ENCODE measurements around the gene NUDT8. TPM values are rescaled to one million over a fixed set of nuclear protein-coding genes. Genes with fewer than 3 reads are reported as not detected.
"Not testable (repeated sequence)": the region's sequence is repeated elsewhere in the genome, so short reads cannot be mapped to it uniquely, and the experiment has no call there.

The NUDT8 gene
- total RNA-seq, 1 experiment from 2014 or later = 25.5 TPM

DNA sequence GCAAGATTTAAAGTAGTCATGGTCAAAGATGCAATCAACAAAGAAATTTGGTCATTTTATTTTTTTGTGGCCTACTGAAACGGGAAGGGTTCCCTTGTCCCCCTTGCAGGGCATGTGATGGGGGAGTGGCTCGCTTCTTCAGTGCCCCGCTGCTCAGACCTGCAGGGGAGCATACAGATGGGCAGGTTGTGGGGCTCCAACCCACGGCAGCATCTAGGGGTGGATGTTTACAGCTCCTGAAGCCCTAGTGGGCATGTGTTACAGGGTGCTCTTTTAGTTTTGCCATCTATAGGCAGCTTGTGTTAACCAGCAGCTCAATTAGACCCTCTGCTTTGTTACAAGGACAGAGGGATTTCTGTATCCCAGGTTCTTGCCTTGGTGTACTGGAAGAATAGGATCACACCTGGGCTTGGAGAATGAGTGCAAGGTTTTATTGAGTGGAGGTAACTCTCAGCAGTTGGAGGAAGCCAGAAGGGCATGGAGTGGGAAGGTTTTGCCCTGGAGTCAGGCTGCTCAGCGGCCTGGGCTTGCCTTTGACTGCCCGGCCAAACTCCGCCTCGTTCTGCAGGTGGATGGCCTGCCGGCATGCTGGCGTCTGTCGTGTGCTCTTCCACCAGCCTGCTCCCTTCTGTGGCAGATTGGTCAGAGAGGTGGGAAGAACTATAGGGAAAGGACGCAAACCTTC, 36.7 kb downstream of the NUDT8 start:
- no peak overlapping the region for H3K27ac ChIP-seq
- ChIA-PET POLR2A (ENCODE audit: unreplicated experiment) (interaction anchor here (0.6 to 0.7 kb wide), 2 partner anchors 55 to 98 kb away, joined by 3 to 4 read pairs; no protein-coding TSS in a partner anchor), CTCF (interaction anchor here (0.6 kb wide), 1 partner anchor 162 kb away, joined by 3 read pairs; no protein-coding TSS in a partner anchor)
- TF ChIP-seq EZH2 (IDR thresholded peaks at IDR 0.05; ENCODE audit: low read depth) = no peak
- TF ChIP-seq, protein P1, sequence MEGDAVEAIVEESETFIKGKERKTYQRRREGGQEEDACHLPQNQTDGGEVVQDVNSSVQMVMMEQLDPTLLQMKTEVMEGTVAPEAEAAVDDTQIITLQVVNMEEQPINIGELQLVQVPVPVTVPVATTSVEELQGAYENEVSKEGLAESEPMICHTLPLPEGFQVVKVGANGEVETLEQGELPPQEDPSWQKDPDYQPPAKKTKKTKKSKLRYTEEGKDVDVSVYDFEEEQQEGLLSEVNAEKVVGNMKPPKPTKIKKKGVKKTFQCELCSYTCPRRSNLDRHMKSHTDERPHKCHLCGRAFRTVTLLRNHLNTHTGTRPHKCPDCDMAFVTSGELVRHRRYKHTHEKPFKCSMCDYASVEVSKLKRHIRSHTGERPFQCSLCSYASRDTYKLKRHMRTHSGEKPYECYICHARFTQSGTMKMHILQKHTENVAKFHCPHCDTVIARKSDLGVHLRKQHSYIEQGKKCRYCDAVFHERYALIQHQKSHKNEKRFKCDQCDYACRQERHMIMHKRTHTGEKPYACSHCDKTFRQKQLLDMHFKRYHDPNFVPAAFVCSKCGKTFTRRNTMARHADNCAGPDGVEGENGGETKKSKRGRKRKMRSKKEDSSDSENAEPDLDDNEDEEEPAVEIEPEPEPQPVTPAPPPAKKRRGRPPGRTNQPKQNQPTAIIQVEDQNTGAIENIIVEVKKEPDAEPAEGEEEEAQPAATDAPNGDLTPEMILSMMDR (conservative IDR thresholded peaks at IDR 0.05) = no peak
- H3K4me3 ChIP-seq = no peak overlapping the region
- no peak overlapping the region for H2AFZ ChIP-seq
- no peak overlapping the region for H3K4me2 ChIP-seq
- no peaks in the 10 kb centered on the region for H3K27me3 ChIP-seq (ENCODE audit: insufficient read depth, low read depth)
- H3K36me3 ChIP-seq (ENCODE audit: low read depth) = peaks cover 4% of the 10 kb centered on the region; the same call in 1 of the 2 replicates
- peaks cover 6% of the 10 kb centered on the region; the same call in 1 of the 2 replicates for H4K20me1 ChIP-seq (ENCODE audit: insufficient read depth)
- BruUV-seq (replicated peaks) = no TSS peak
- intact Hi-C loops (cut with micrococcal nuclease; ENCODE audit: unreplicated experiment) = no loop called here
- no peaks in the 10 kb centered on the region for H3K4me1 ChIP-seq (replicated peaks; ENCODE audit: insufficient read depth)
- peaks cover 30% of the 10 kb centered on the region; the same call in 1 of the 2 replicates for H3F3A ChIP-seq (ENCODE audit: insufficient read depth, low read depth)
- no peaks in the 10 kb centered on the region for H3K9me2 ChIP-seq (ENCODE audit: insufficient read depth)
- no peak for DNase-seq
- H3K9me3 ChIP-seq (ENCODE audit: insufficient read depth, low read depth) = no peaks in the 10 kb centered on the region
- H3K79me2 ChIP-seq (ENCODE audit: low read depth) = no peaks in the 10 kb centered on the region

DNA sequence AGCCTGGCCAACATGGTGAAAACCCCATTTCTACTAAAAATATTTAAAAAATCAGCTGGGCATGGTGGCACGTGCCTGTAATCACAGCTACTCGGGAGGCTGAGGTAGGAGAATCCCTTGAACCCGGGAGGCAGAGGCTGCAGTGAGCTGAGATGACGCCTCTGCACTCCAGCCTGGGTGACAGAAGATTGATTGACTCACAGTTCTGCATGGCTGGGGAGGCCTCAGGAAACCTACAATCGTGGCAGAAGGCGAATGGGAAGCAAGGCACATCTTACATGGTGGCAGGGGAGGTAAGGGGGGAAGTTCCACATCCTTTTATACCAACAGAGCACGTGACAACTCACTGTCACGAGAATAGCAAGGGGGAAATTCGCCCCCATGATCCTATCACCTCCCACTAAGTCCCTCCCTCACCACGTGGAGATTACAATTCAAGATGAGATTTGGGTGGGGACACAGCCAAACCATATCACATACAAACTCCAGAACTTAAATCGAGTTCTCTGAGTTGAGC, 40.8 kb downstream of the NUDT8 start:
- H3K27me3 ChIP-seq (ENCODE audit: insufficient read depth, low read depth); H2AFZ ChIP-seq; H3K4me1 ChIP-seq (replicated peaks; ENCODE audit: insufficient read depth); DNase-seq; H3K9me3 ChIP-seq (ENCODE audit: insufficient read depth, low read depth); H3K27ac ChIP-seq; H3K9me2 ChIP-seq (ENCODE audit: insufficient read depth); intact Hi-C loops (cut with micrococcal nuclease; ENCODE audit: unreplicated experiment); H3K4me2 ChIP-seq; BruUV-seq (replicated peaks); CTCF ChIA-PET; H3K4me3 ChIP-seq: not testable (repeated sequence)
- POLR2A ChIA-PET (ENCODE audit: unreplicated experiment) = interaction anchor here (0.6 kb wide), 2 partner anchors 35 to 187 kb away, joined by 3 to 4 read pairs; partner anchors contain the start of gene PPP1CA
- Histone ChIP-seq H3F3A (ENCODE audit: insufficient read depth, low read depth) (peaks cover 66% of the 10 kb centered on the region; the same call in 1 of the 2 replicates), H4K20me1 (ENCODE audit: insufficient read depth) (peaks cover 42% of the 10 kb centered on the region), H3K79me2 (ENCODE audit: low read depth) (peaks cover 19% of the 10 kb centered on the region), H3K36me3 (ENCODE audit: low read depth) (peaks cover 33% of the 10 kb centered on the region)

- Histone ChIP-seq H3K27me3 (ENCODE audit: insufficient read depth, low read depth) (no peaks in the 10 kb centered on the region), H3K79me2 (ENCODE audit: low read depth) (peaks cover 22% of the 10 kb centered on the region), H3K9me2 (ENCODE audit: insufficient read depth) (no peaks in the 10 kb centered on the region), H3K9me3 (ENCODE audit: insufficient read depth, low read depth) (no peaks in the 10 kb centered on the region), H3K27ac (no peak overlapping the region), H3K4me2 (no peak overlapping the region), H4K20me1 (ENCODE audit: insufficient read depth) (peaks cover 42% of the 10 kb centered on the region), H3F3A (ENCODE audit: insufficient read depth, low read depth) (peaks cover 66% of the 10 kb centered on the region; the same call in 1 of the 2 replicates), H2AFZ (no peak overlapping the region), H3K4me3 (no peak overlapping the region), H3K36me3 (ENCODE audit: low read depth) (peaks cover 33% of the 10 kb centered on the region), H3K4me1 (replicated peaks; ENCODE audit: insufficient read depth) (peaks cover 10% of the 10 kb centered on the region)
- intact Hi-C loops (cut with micrococcal nuclease; ENCODE audit: unreplicated experiment) = no loop called here
- ChIA-PET POLR2A (ENCODE audit: unreplicated experiment) (interaction anchor here (0.6 kb wide), 2 partner anchors 36 to 186 kb away, joined by 3 to 4 read pairs; partner anchors contain the start of gene PPP1CA), CTCF (no interaction called here)
- no peak for DNase-seq
- TF ChIP-seq, protein P1 (conservative IDR thresholded peaks at IDR 0.05) = no peak
- no peak for TF ChIP-seq EZH2 (IDR thresholded peaks at IDR 0.05; ENCODE audit: low read depth)
- no TSS peak for BruUV-seq (replicated peaks)
These were observed 41.6 kb downstream of the NUDT8 start for GRCh38 chr11:67588136-67588503.

Measured in PC-9 (cell line).